Measurements from ENCODE around the gene RILPL1.
"Not testable (repeated sequence)": the region's sequence is repeated elsewhere in the genome, so short reads cannot be mapped to it uniquely, and the experiment has no call there.

Gene RILPL1

GRCh38 chr12:123526542-123527080 lies 6.9 kb downstream of the RILPL1 start:
- no peak for DNase-seq (ENCODE audit: insufficient read length)
- TF ChIP-seq POLR2A (IDR thresholded peaks at IDR 0.05; ENCODE audit: low read depth, low read length): no peak
- TF ChIP-seq POLR2AphosphoS5 (IDR thresholded peaks at IDR 0.05; ENCODE audit: low read depth, low read length): no peak
- no peak for TF ChIP-seq TAF1 (IDR thresholded peaks at IDR 0.05; ENCODE audit: borderline replicate concordance, low read depth, low read length)
- no peak for FAIRE-seq

GRCh38 chr12:123524378-123524777 lies 9.1 kb downstream of the RILPL1 start:
- TF ChIP-seq TAF1 (IDR thresholded peaks at IDR 0.05; ENCODE audit: borderline replicate concordance, low read depth, low read length) (no peak), POLR2A (IDR thresholded peaks at IDR 0.05; ENCODE audit: low read depth, low read length) (no peak), POLR2AphosphoS5 (IDR thresholded peaks at IDR 0.05; ENCODE audit: low read depth, low read length) (no peak)
- no peak for DNase-seq (ENCODE audit: insufficient read length)
- no peak for FAIRE-seq

- FAIRE-seq (no peak), DNase-seq (ENCODE audit: insufficient read length) (no peak)
- no peak for TF ChIP-seq POLR2A (IDR thresholded peaks at IDR 0.05; ENCODE audit: low read depth, low read length)
- no peak for TF ChIP-seq POLR2AphosphoS5 (IDR thresholded peaks at IDR 0.05; ENCODE audit: low read depth, low read length)
- no peak for TF ChIP-seq TAF1 (IDR thresholded peaks at IDR 0.05; ENCODE audit: borderline replicate concordance, low read depth, low read length)
Observed at GRCh38 chr12:123523518-123523917, 10.0 kb downstream of the RILPL1 start.

GRCh38 chr12:123522164-123522563 lies 11.4 kb downstream of the RILPL1 start:
- TF ChIP-seq TAF1 (IDR thresholded peaks at IDR 0.05; ENCODE audit: borderline replicate concordance, low read depth, low read length): no peak
- TF ChIP-seq POLR2A (IDR thresholded peaks at IDR 0.05; ENCODE audit: low read depth, low read length): no peak
- no peak for TF ChIP-seq POLR2AphosphoS5 (IDR thresholded peaks at IDR 0.05; ENCODE audit: low read depth, low read length)
- FAIRE-seq: no peak
- no peak for DNase-seq (ENCODE audit: insufficient read length)

- TF ChIP-seq POLR2A (IDR thresholded peaks at IDR 0.05; ENCODE audit: low read depth, low read length): no peak
- no peak for TF ChIP-seq TAF1 (IDR thresholded peaks at IDR 0.05; ENCODE audit: borderline replicate concordance, low read depth, low read length)
- TF ChIP-seq POLR2AphosphoS5 (IDR thresholded peaks at IDR 0.05; ENCODE audit: low read depth, low read length): no peak
- DNase-seq (ENCODE audit: insufficient read length) (no peak), FAIRE-seq (no peak)
Observed at GRCh38 chr12:123520567-123521474, 12.7 kb downstream of the RILPL1 start.

- FAIRE-seq (no peak), DNase-seq (ENCODE audit: insufficient read length) (no peak)
- TF ChIP-seq POLR2A (IDR thresholded peaks at IDR 0.05; ENCODE audit: low read depth, low read length) (no peak), TAF1 (IDR thresholded peaks at IDR 0.05; ENCODE audit: borderline replicate concordance, low read depth, low read length) (no peak), POLR2AphosphoS5 (IDR thresholded peaks at IDR 0.05; ENCODE audit: low read depth, low read length) (no peak)
Observed at GRCh38 chr12:123519141-123520001, 14.1 kb downstream of the RILPL1 start.

- TF ChIP-seq POLR2AphosphoS5 (IDR thresholded peaks at IDR 0.05; ENCODE audit: low read depth, low read length) (no peak), POLR2A (IDR thresholded peaks at IDR 0.05; ENCODE audit: low read depth, low read length) (no peak), TAF1 (IDR thresholded peaks at IDR 0.05; ENCODE audit: borderline replicate concordance, low read depth, low read length) (no peak)
- no peak for FAIRE-seq
- no peak for DNase-seq (ENCODE audit: insufficient read length)
Observed at GRCh38 chr12:123516216-123516780, 17.2 kb downstream of the RILPL1 start.

- not testable (repeated sequence) for FAIRE-seq; DNase-seq (ENCODE audit: insufficient read length)
Observed at GRCh38 chr12:123514582-123515221, 18.8 kb downstream of the RILPL1 start.

- no peak for DNase-seq (ENCODE audit: insufficient read length)
- TF ChIP-seq POLR2A (IDR thresholded peaks at IDR 0.05; ENCODE audit: low read depth, low read length): no peak
- TF ChIP-seq TAF1 (IDR thresholded peaks at IDR 0.05; ENCODE audit: borderline replicate concordance, low read depth, low read length): no peak
- no peak for TF ChIP-seq POLR2AphosphoS5 (IDR thresholded peaks at IDR 0.05; ENCODE audit: low read depth, low read length)
- FAIRE-seq: no peak
Observed at GRCh38 chr12:123513805-123514204, 19.7 kb downstream of the RILPL1 start.

- FAIRE-seq (no peak), DNase-seq (ENCODE audit: insufficient read length) (no peak)
- TF ChIP-seq POLR2A (IDR thresholded peaks at IDR 0.05; ENCODE audit: low read depth, low read length) (no peak), TAF1 (IDR thresholded peaks at IDR 0.05; ENCODE audit: borderline replicate concordance, low read depth, low read length) (no peak)
Observed at GRCh38 chr12:123512838-123513665, 20.5 kb downstream of the RILPL1 start.

Data from GM12892 (cell line).